H9 (cell line): ENCODE data around the gene ARHGEF10L. TPM values are rescaled to one million over a fixed set of nuclear protein-coding genes. Genes with fewer than 3 reads are reported as not detected.

ENCODE experiments used
- DNase-seq: peaks from one replicate; pipeline ENCODE4 v3.0.0-alpha.2; 2017
- H2AFZ ChIP-seq: one replicate; pipeline ENCODE4 v1.6.1; 2013; ENCODE audit warnings: mild to moderate bottlenecking, low read length, control low read depth, moderate library complexity
- H2AK5ac ChIP-seq: 2 replicates; pipeline ENCODE4 v1.6.1; 2013; ENCODE audit warnings: low read length, control low read depth, mixed read lengths; ENCODE audit not compliant: insufficient read length
- H2BK120ac ChIP-seq: one replicate; pipeline ENCODE4 v1.6.1; 2013; ENCODE audit warnings: low read depth, mild to moderate bottlenecking, low read length, control low read depth, inconsistent platforms; ENCODE audit not compliant: poor library complexity, severe bottlenecking
- H2BK12ac ChIP-seq: 2 replicates; pipeline ENCODE4 v1.6.1; 2013; ENCODE audit warnings: low read length, control low read depth, mixed read lengths, low read depth; ENCODE audit not compliant: insufficient read length
- H2BK15ac ChIP-seq: 2 replicates; pipeline ENCODE4 v1.6.1; 2013; ENCODE audit warnings: low read depth, low read length, control low read depth
- H2BK20ac ChIP-seq: one replicate; pipeline ENCODE4 v1.6.1; 2013; ENCODE audit warnings: low read depth, mild to moderate bottlenecking, low read length, control low read depth, inconsistent platforms; ENCODE audit not compliant: poor library complexity, severe bottlenecking
- H2BK5ac ChIP-seq: 2 replicates; pipeline ENCODE4 v1.6.1; 2013; ENCODE audit warnings: low read length, control low read depth, mixed read lengths; ENCODE audit not compliant: insufficient read length
- H3K14ac ChIP-seq: 2 replicates; pipeline ENCODE4 v1.6.1; 2013; ENCODE audit warnings: low read length, control low read depth; ENCODE audit not compliant: insufficient read depth
- H3K18ac ChIP-seq: 2 replicates; pipeline ENCODE4 v1.6.1; 2013; ENCODE audit warnings: low read depth, mild to moderate bottlenecking, mixed read lengths, low read length, control low read depth; ENCODE audit not compliant: insufficient read length
- H3K23ac ChIP-seq: 2 replicates; pipeline ENCODE4 v1.6.1; 2013; ENCODE audit warnings: low read length, control low read depth, mixed read lengths, low read depth; ENCODE audit not compliant: insufficient read length
- H3K23me2 ChIP-seq: 2 replicates; pipeline ENCODE4 v1.6.1; 2013; ENCODE audit warnings: low read depth, mild to moderate bottlenecking, mixed read lengths, low read length, control low read depth; ENCODE audit not compliant: insufficient read length, poor library complexity, severe bottlenecking
- H3K27ac ChIP-seq: 2 replicates; pipeline ENCODE4 v1.5.1; 2013; ENCODE audit warnings: low read length, control low read depth, mixed read lengths, low read depth; ENCODE audit not compliant: insufficient read length
- H3K27me3 ChIP-seq: 2 replicates; pipeline ENCODE4 v1.6.1; 2013; ENCODE audit warnings: low read length, control low read depth, inconsistent platforms; ENCODE audit not compliant: insufficient read depth
- H3K4ac ChIP-seq: 2 replicates; pipeline ENCODE4 v1.6.1; 2013; ENCODE audit warnings: low read depth, mild to moderate bottlenecking, control low read depth, inconsistent platforms, low read length, moderate library complexity
- H3K4me1 ChIP-seq: 2 replicates; pipeline ENCODE4 v1.6.1; 2013; ENCODE audit warnings: low read length, control low read depth, inconsistent platforms; ENCODE audit not compliant: insufficient read depth
- H3K4me2 ChIP-seq: 2 replicates; pipeline ENCODE4 v1.6.1; 2013; ENCODE audit warnings: low read length, control low read depth, mixed read lengths; ENCODE audit not compliant: insufficient read length, insufficient read depth
- H3K56ac ChIP-seq: 2 replicates; pipeline ENCODE4 v1.6.1; 2013; ENCODE audit warnings: low read depth, mild to moderate bottlenecking, mixed read lengths, low read length, control low read depth; ENCODE audit not compliant: insufficient read length
- H3K79me1 ChIP-seq: 2 replicates; pipeline ENCODE4 v1.6.1; 2013; ENCODE audit warnings: low read depth, mild to moderate bottlenecking, moderate library complexity, low read length, control low read depth, inconsistent platforms; ENCODE audit not compliant: insufficient read depth, poor library complexity, severe bottlenecking
- H3K79me2 ChIP-seq: 2 replicates; pipeline ENCODE4 v1.6.1; 2013; ENCODE audit warnings: low read length, control low read depth, inconsistent platforms; ENCODE audit not compliant: insufficient read depth
- H3K9ac ChIP-seq: 2 replicates; pipeline ENCODE4 v1.6.1; 2013; ENCODE audit warnings: low read length, control low read depth, mixed read lengths; ENCODE audit not compliant: insufficient read length; ENCODE audit errors: extremely low read depth
- H3K9me3 ChIP-seq: one replicate; pipeline ENCODE4 v1.6.1; 2013; ENCODE audit warnings: low read depth, low read length, inconsistent platforms; ENCODE audit not compliant: control insufficient read depth
- H3T11ph ChIP-seq: one replicate; pipeline ENCODE4 v1.6.1; 2013; ENCODE audit warnings: mild to moderate bottlenecking, low read length, control low read depth, inconsistent platforms
- H4K20me1 ChIP-seq: one replicate; pipeline ENCODE4 v1.6.1; 2013; ENCODE audit not compliant: control insufficient read depth, insufficient read length, insufficient read depth
- H4K5ac ChIP-seq: 2 replicates; pipeline ENCODE4 v1.6.1; 2013; ENCODE audit warnings: low read depth, mild to moderate bottlenecking, mixed read lengths, low read length, control low read depth; ENCODE audit not compliant: insufficient read length
- H4K8ac ChIP-seq: replicated peaks from 2 replicates; pipeline ENCODE4 v1.6.1; 2013; ENCODE audit warnings: low read length, control low read depth, mixed read lengths, low read depth; ENCODE audit not compliant: insufficient read length
- H4K91ac ChIP-seq: 2 replicates; pipeline ENCODE4 v1.6.1; 2013; ENCODE audit warnings: low read depth, mild to moderate bottlenecking, moderate library complexity, mixed read lengths, low read length, control low read depth; ENCODE audit not compliant: insufficient read length
- H3K27ac Mint-ChIP-seq, 3 experiments: 2 replicates in 2 of 3; 3 replicates in 1 of 3; pipeline ENCODE4 v1.8.0; 2020 to 2021; ENCODE audit warnings: mixed read lengths in 3 of 3, mild to moderate bottlenecking in 1 of 3, moderate library complexity in 1 of 3
- H3K27me3 Mint-ChIP-seq: 2 replicates; pipeline ENCODE4 v1.8.0; 2021; ENCODE audit warnings: low read depth, mild to moderate bottlenecking, moderate library complexity, mixed read lengths
- H3K36me3 Mint-ChIP-seq, 3 experiments: 2 replicates in 2 of 3; 3 replicates in 1 of 3; pipeline ENCODE4 v1.8.0; 2020 to 2021; ENCODE audit warnings: low read depth in 3 of 3, mixed read lengths in 3 of 3; ENCODE audit not compliant: insufficient read depth in 1 of 3
- H3K4me1 Mint-ChIP-seq, 2 experiments: 2 replicates each; pipeline ENCODE4 v1.8.0; 2020; ENCODE audit warnings: mixed read lengths in 2 of 2
- H3K4me3 Mint-ChIP-seq, 2 experiments: 2 replicates in 1 of 2; 3 replicates in 1 of 2; pipeline ENCODE4 v1.8.0; 2020 to 2021; ENCODE audit warnings: mild to moderate bottlenecking in 2 of 2, mixed read lengths in 2 of 2, moderate library complexity in 1 of 2
- H3K9me3 Mint-ChIP-seq, 2 experiments: 2 replicates in 1 of 2; 3 replicates in 1 of 2; pipeline ENCODE4 v1.8.0; 2020; ENCODE audit warnings: mild to moderate bottlenecking in 2 of 2, mixed read lengths in 2 of 2, moderate library complexity in 1 of 2
- CTCF ChIP-seq: fragments of 200-600 bp; sonication (generic); conservative IDR thresholded peaks from 3 replicates; pipeline ENCODE4 v1.8.0; 2021; ENCODE audit warnings: antibody characterized with exemption, mild to moderate bottlenecking
- WGBS: extraction: QIAGEN DNeasy Blood & Tissue Kit; methylation state at CpG from one replicate; pipeline ENCODE4 v1.1.7; 2013; ENCODE audit warnings: missing lambda C conversion rate, low lambda C conversion rate, mixed read lengths; ENCODE audit not compliant: insufficient read length; ENCODE audit errors: extremely low coverage; 5-methylcytosine and 5-hydroxymethylcytosine counted together
- total RNA-seq: library from RNA; stranded (reverse); gene quantifications from 2 replicates; pipeline ENCODE4 v1.2.1, GENCODE V29; 2021

The ARHGEF10L gene
- total RNA-seq, 1 experiment from 2014 or later, result 20.2 TPM

- no peak overlapping the region for H3K23ac ChIP-seq
- H2AFZ ChIP-seq, result no peak overlapping the region
- no peak overlapping the region for H3K27ac ChIP-seq
- no peak overlapping the region for H3K4ac ChIP-seq
- no peak overlapping the region for H3K4me2 ChIP-seq
- TF ChIP-seq CTCF, result no peak
- H2AK5ac ChIP-seq, result no peak overlapping the region
- H3K79me1 ChIP-seq, result no peaks in the 10 kb centered on the region
- no peak overlapping the region for H2BK15ac ChIP-seq
- no CpG with 5 or more reads among the region's 5 CpGs for WGBS
- no peaks in the 10 kb centered on the region for H3K9me3 Mint-ChIP-seq
- no peaks in the 10 kb centered on the region for H4K20me1 ChIP-seq
- DNase-seq, result no peak
- no peak overlapping the region for H3K56ac ChIP-seq
- peaks cover 24 to 50% (median 37%) of the 10 kb centered on the region in 3 experiments for H3K36me3 Mint-ChIP-seq
- H3K4me1 ChIP-seq, result no peaks in the 10 kb centered on the region
- H3K18ac ChIP-seq, result no peak overlapping the region
- H3K27ac Mint-ChIP-seq, result 0 out of 7 replicates have a peak overlapping the region, but pooled peaks of 1 of the 3 experiments have one; percentile 31
- no peak overlapping the region for H2BK12ac ChIP-seq
- H3K9me3 ChIP-seq, result no peaks in the 10 kb centered on the region
- H3K4me3 Mint-ChIP-seq, result no peak overlapping the region
- no peak overlapping the region for H3T11ph ChIP-seq
- no peak overlapping the region for H4K91ac ChIP-seq
- H3K14ac ChIP-seq, result no peak overlapping the region; the same call in 1 of the 2 replicates
- H3K27me3 ChIP-seq, result no peaks in the 10 kb centered on the region
- no peak overlapping the region for H3K9ac ChIP-seq
- no peak overlapping the region for H2BK120ac ChIP-seq
- H4K8ac ChIP-seq, result no peak overlapping the region
- H2BK5ac ChIP-seq, result no peak overlapping the region
- no peaks in the 10 kb centered on the region for H3K27me3 Mint-ChIP-seq
- no peak overlapping the region for H2BK20ac ChIP-seq
- no peak overlapping the region for H4K5ac ChIP-seq
- peaks cover 14 to 17% of the 10 kb centered on the region in 2 experiments for H3K4me1 Mint-ChIP-seq
- H3K23me2 ChIP-seq, result no peaks in the 10 kb centered on the region
- no peaks in the 10 kb centered on the region for H3K79me2 ChIP-seq
These were observed 126.6 kb downstream of the ARHGEF10L start for GRCh38 chr1:17665950-17666720.
